Loucy (cell line): ENCODE measurements around the gene IL17RD.

Experiments
- H2AFZ ChIP-seq: fragments of 200-600 bp; sonication (generic); 2 replicates; pipeline ENCODE4 v1.6.0; 2016; ENCODE audit warnings: antibody characterized with exemption, mild to moderate bottlenecking, low read length, moderate library complexity
- H3F3A ChIP-seq: fragments of 200-600 bp; 2 replicates; pipeline ENCODE4 v1.6.0; 2016; ENCODE audit warnings: antibody characterized with exemption, low read depth, mild to moderate bottlenecking
- H3K27me3 ChIP-seq: fragments of 200-600 bp; sonication (generic); 2 replicates; pipeline ENCODE4 v1.6.1; 2014; ENCODE audit warnings: low read length, mild to moderate bottlenecking; ENCODE audit not compliant: insufficient read depth, poor library complexity, severe bottlenecking
- H3K36me3 ChIP-seq: fragments of 200-600 bp; sonication (generic); 2 replicates; pipeline ENCODE4 v1.6.1; 2016; ENCODE audit warnings: low read length; ENCODE audit not compliant: insufficient read depth
- H3K4me1 ChIP-seq: fragments of 200-600 bp; sonication (generic); 2 replicates; pipeline ENCODE4 v1.5.1; 2014; ENCODE audit warnings: low read length, mild to moderate bottlenecking; ENCODE audit not compliant: insufficient read depth, poor library complexity, severe bottlenecking
- H3K4me2 ChIP-seq: fragments of 200-600 bp; sonication (generic); 2 replicates; pipeline ENCODE4 v1.6.0; 2014; ENCODE audit warnings: antibody characterized with exemption, low read length, low read depth, mild to moderate bottlenecking; ENCODE audit not compliant: poor library complexity, severe bottlenecking
- H3K4me3 ChIP-seq: fragments of 200-600 bp; sonication (generic); 2 replicates; pipeline ENCODE4 v1.5.1; 2014; ENCODE audit warnings: low read length, mild to moderate bottlenecking, mixed read lengths; ENCODE audit not compliant: poor library complexity, severe bottlenecking
- H3K79me2 ChIP-seq: fragments of 200-600 bp; sonication (generic); 2 replicates; pipeline ENCODE4 v1.6.1; 2014; ENCODE audit warnings: low read length; ENCODE audit not compliant: insufficient read depth
- H3K9ac ChIP-seq: fragments of 200-600 bp; sonication (generic); 2 replicates; pipeline ENCODE4 v1.6.0; 2014; ENCODE audit warnings: mild to moderate bottlenecking, low read depth, low read length, moderate library complexity; ENCODE audit not compliant: poor library complexity, severe bottlenecking
- H3K9me2 ChIP-seq: fragments of 200-600 bp; sonication (generic); replicated peaks from 2 replicates; pipeline ENCODE4 v1.6.1; 2016; ENCODE audit warnings: low read depth, low read length, mixed read lengths
- H3K9me3 ChIP-seq: fragments of 200-600 bp; sonication (generic); 2 replicates; pipeline ENCODE4 v1.6.1; 2014; ENCODE audit warnings: mild to moderate bottlenecking, antibody characterized with exemption, low read length, low read depth; ENCODE audit not compliant: insufficient read depth
- H4K20me1 ChIP-seq: fragments of 200-600 bp; sonication (generic); 2 replicates; pipeline ENCODE4 v1.6.0; 2014; ENCODE audit warnings: antibody characterized with exemption, low read length, mild to moderate bottlenecking; ENCODE audit not compliant: insufficient read depth, poor library complexity, severe bottlenecking
- CTCF ChIP-seq: fragments of 200-600 bp; sonication (generic); conservative IDR thresholded peaks from 2 replicates; pipeline ENCODE4 v1.5.1; 2014; ENCODE audit warnings: mild to moderate bottlenecking, antibody characterized with exemption, low read length
- EZH2phosphoT487 ChIP-seq: fragments of 200-600 bp; IDR thresholded peaks from 2 replicates; pipeline ENCODE4 v1.6.1; 2018; ENCODE audit warnings: antibody characterized with exemption, mild to moderate bottlenecking, moderate library complexity, borderline replicate concordance

Gene IL17RD

DNA sequence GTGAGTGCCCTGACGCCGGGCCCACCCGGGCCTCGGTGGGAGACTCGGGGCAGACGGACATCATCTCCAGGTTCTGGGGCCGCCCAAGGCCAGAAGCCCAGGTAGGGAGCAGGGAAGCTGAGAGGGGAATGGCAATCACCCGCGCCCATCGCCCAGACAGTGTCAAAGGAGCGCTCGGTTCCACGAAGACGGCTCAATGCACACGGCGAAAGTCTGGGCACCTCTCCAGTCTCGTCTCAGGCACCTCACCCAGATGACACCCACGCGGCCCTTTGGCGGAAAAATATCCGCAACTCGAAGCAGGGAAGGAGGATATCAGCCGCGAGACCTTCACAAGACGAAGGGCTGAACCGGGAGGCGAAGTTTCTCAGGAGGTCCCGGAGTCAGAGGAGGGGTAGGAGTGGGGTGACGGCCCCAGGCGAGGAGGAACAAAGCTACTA, 916 bp downstream of the IL17RD start:
- no peaks in the 10 kb centered on the region for H3K27me3 ChIP-seq
- no peak overlapping the region for H2AFZ ChIP-seq
- H3F3A ChIP-seq: no peaks in the 10 kb centered on the region

DNA sequence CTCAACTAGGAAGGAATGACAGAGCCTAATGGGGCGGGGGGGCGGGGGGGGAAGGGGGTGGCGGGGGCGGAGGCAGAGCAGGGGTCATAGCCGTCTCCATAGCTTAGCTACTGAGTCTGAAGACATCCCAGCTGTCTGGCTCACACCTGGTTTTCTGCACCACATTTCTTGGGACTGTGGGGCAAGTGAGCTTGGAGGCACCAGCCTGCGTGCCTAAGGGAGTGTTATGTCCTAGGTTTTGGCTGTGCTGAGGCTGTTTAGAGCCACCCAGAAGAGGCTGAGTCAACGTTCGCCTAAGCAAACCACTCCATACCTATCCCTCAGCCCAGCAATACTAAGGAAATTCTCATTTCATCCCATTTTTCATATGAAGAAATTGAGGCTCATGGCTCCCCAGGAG, 1.4 kb downstream of the IL17RD start:
- TF ChIP-seq EZH2phosphoT487: no peak
- no peak for TF ChIP-seq CTCF
- Histone ChIP-seq H3K27me3 (no peaks in the 10 kb centered on the region), H3K79me2 (no peaks in the 10 kb centered on the region), H3K4me3 (no peak overlapping the region), H4K20me1 (no peaks in the 10 kb centered on the region), H3F3A (no peaks in the 10 kb centered on the region), H3K4me2 (no peak overlapping the region), H3K9me2 (no peaks in the 10 kb centered on the region), H3K4me1 (peaks cover 19% of the 10 kb centered on the region), H3K9ac (no peak overlapping the region), H2AFZ (no peak overlapping the region), H3K9me3 (no peaks in the 10 kb centered on the region), H3K36me3 (no peaks in the 10 kb centered on the region)

More for the DNA sequence above, 916 bp downstream of the IL17RD start:
- H3K9me2 ChIP-seq: no peaks in the 10 kb centered on the region
- no peak overlapping the region for H3K4me3 ChIP-seq
- TF ChIP-seq CTCF (no peak), EZH2phosphoT487 (no peak)
- H3K36me3 ChIP-seq: no peaks in the 10 kb centered on the region
- H3K4me1 ChIP-seq: peaks cover 15% of the 10 kb centered on the region
- no peaks in the 10 kb centered on the region for H3K9me3 ChIP-seq
- H3K4me2 ChIP-seq: no peak overlapping the region
- H3K9ac ChIP-seq: no peak overlapping the region
- H3K79me2 ChIP-seq: no peaks in the 10 kb centered on the region
- H4K20me1 ChIP-seq: no peaks in the 10 kb centered on the region

GRCh38 chr3:57161915-57162314, 3.2 kb downstream of the IL17RD start:
- Histone ChIP-seq H3F3A (no peaks in the 10 kb centered on the region), H3K4me3 (no peak overlapping the region), H4K20me1 (no peaks in the 10 kb centered on the region), H3K36me3 (no peaks in the 10 kb centered on the region), H3K4me2 (no peak overlapping the region), H3K27me3 (no peaks in the 10 kb centered on the region), H3K79me2 (no peaks in the 10 kb centered on the region), H3K9me2 (no peaks in the 10 kb centered on the region), H3K9ac (no peak overlapping the region), H2AFZ (no peak overlapping the region), H3K9me3 (no peaks in the 10 kb centered on the region), H3K4me1 (peaks cover 37% of the 10 kb centered on the region)
- TF ChIP-seq CTCF: no peak
- no peak for TF ChIP-seq EZH2phosphoT487
